H9 (cell line): Measurements from ENCODE around the gene PPP2R5E. TPM values are rescaled to one million over a fixed set of nuclear protein-coding genes. Genes with fewer than 3 reads are reported as not detected.

Experiments used
- DNase-seq: peaks from one replicate; pipeline ENCODE4 v3.0.0-alpha.2; 2017
- H2AFZ ChIP-seq: one replicate; pipeline ENCODE4 v1.6.1; 2013; ENCODE audit warnings: mild to moderate bottlenecking, low read length, control low read depth, moderate library complexity
- H2AK5ac ChIP-seq: 2 replicates; pipeline ENCODE4 v1.6.1; 2013; ENCODE audit warnings: low read length, control low read depth, mixed read lengths; ENCODE audit not compliant: insufficient read length
- H2BK120ac ChIP-seq: one replicate; pipeline ENCODE4 v1.6.1; 2013; ENCODE audit warnings: low read depth, mild to moderate bottlenecking, low read length, control low read depth, inconsistent platforms; ENCODE audit not compliant: poor library complexity, severe bottlenecking
- H2BK12ac ChIP-seq: 2 replicates; pipeline ENCODE4 v1.6.1; 2013; ENCODE audit warnings: low read length, control low read depth, mixed read lengths, low read depth; ENCODE audit not compliant: insufficient read length
- H2BK15ac ChIP-seq: 2 replicates; pipeline ENCODE4 v1.6.1; 2013; ENCODE audit warnings: low read depth, low read length, control low read depth
- H2BK20ac ChIP-seq: one replicate; pipeline ENCODE4 v1.6.1; 2013; ENCODE audit warnings: low read depth, mild to moderate bottlenecking, low read length, control low read depth, inconsistent platforms; ENCODE audit not compliant: poor library complexity, severe bottlenecking
- H2BK5ac ChIP-seq: 2 replicates; pipeline ENCODE4 v1.6.1; 2013; ENCODE audit warnings: low read length, control low read depth, mixed read lengths; ENCODE audit not compliant: insufficient read length
- H3K14ac ChIP-seq: 2 replicates; pipeline ENCODE4 v1.6.1; 2013; ENCODE audit warnings: low read length, control low read depth; ENCODE audit not compliant: insufficient read depth
- H3K18ac ChIP-seq: 2 replicates; pipeline ENCODE4 v1.6.1; 2013; ENCODE audit warnings: low read depth, mild to moderate bottlenecking, mixed read lengths, low read length, control low read depth; ENCODE audit not compliant: insufficient read length
- H3K23ac ChIP-seq: 2 replicates; pipeline ENCODE4 v1.6.1; 2013; ENCODE audit warnings: low read length, control low read depth, mixed read lengths, low read depth; ENCODE audit not compliant: insufficient read length
- H3K23me2 ChIP-seq: 2 replicates; pipeline ENCODE4 v1.6.1; 2013; ENCODE audit warnings: low read depth, mild to moderate bottlenecking, mixed read lengths, low read length, control low read depth; ENCODE audit not compliant: insufficient read length, poor library complexity, severe bottlenecking
- H3K27ac ChIP-seq: 2 replicates; pipeline ENCODE4 v1.5.1; 2013; ENCODE audit warnings: low read length, control low read depth, mixed read lengths, low read depth; ENCODE audit not compliant: insufficient read length
- H3K27me3 ChIP-seq: 2 replicates; pipeline ENCODE4 v1.6.1; 2013; ENCODE audit warnings: low read length, control low read depth, inconsistent platforms; ENCODE audit not compliant: insufficient read depth
- H3K4ac ChIP-seq: 2 replicates; pipeline ENCODE4 v1.6.1; 2013; ENCODE audit warnings: low read depth, mild to moderate bottlenecking, control low read depth, inconsistent platforms, low read length, moderate library complexity
- H3K4me1 ChIP-seq: 2 replicates; pipeline ENCODE4 v1.6.1; 2013; ENCODE audit warnings: low read length, control low read depth, inconsistent platforms; ENCODE audit not compliant: insufficient read depth
- H3K4me2 ChIP-seq: 2 replicates; pipeline ENCODE4 v1.6.1; 2013; ENCODE audit warnings: low read length, control low read depth, mixed read lengths; ENCODE audit not compliant: insufficient read length, insufficient read depth
- H3K56ac ChIP-seq: 2 replicates; pipeline ENCODE4 v1.6.1; 2013; ENCODE audit warnings: low read depth, mild to moderate bottlenecking, mixed read lengths, low read length, control low read depth; ENCODE audit not compliant: insufficient read length
- H3K79me1 ChIP-seq: 2 replicates; pipeline ENCODE4 v1.6.1; 2013; ENCODE audit warnings: low read depth, mild to moderate bottlenecking, moderate library complexity, low read length, control low read depth, inconsistent platforms; ENCODE audit not compliant: insufficient read depth, poor library complexity, severe bottlenecking
- H3K79me2 ChIP-seq: 2 replicates; pipeline ENCODE4 v1.6.1; 2013; ENCODE audit warnings: low read length, control low read depth, inconsistent platforms; ENCODE audit not compliant: insufficient read depth
- H3K9ac ChIP-seq: 2 replicates; pipeline ENCODE4 v1.6.1; 2013; ENCODE audit warnings: low read length, control low read depth, mixed read lengths; ENCODE audit not compliant: insufficient read length; ENCODE audit errors: extremely low read depth
- H3K9me3 ChIP-seq: one replicate; pipeline ENCODE4 v1.6.1; 2013; ENCODE audit warnings: low read depth, low read length, inconsistent platforms; ENCODE audit not compliant: control insufficient read depth
- H3T11ph ChIP-seq: one replicate; pipeline ENCODE4 v1.6.1; 2013; ENCODE audit warnings: mild to moderate bottlenecking, low read length, control low read depth, inconsistent platforms
- H4K20me1 ChIP-seq: one replicate; pipeline ENCODE4 v1.6.1; 2013; ENCODE audit not compliant: control insufficient read depth, insufficient read length, insufficient read depth
- H4K5ac ChIP-seq: 2 replicates; pipeline ENCODE4 v1.6.1; 2013; ENCODE audit warnings: low read depth, mild to moderate bottlenecking, mixed read lengths, low read length, control low read depth; ENCODE audit not compliant: insufficient read length
- H4K8ac ChIP-seq: replicated peaks from 2 replicates; pipeline ENCODE4 v1.6.1; 2013; ENCODE audit warnings: low read length, control low read depth, mixed read lengths, low read depth; ENCODE audit not compliant: insufficient read length
- H4K91ac ChIP-seq: 2 replicates; pipeline ENCODE4 v1.6.1; 2013; ENCODE audit warnings: low read depth, mild to moderate bottlenecking, moderate library complexity, mixed read lengths, low read length, control low read depth; ENCODE audit not compliant: insufficient read length
- H3K27ac Mint-ChIP-seq, 3 experiments: 2 replicates in 2 of 3; 3 replicates in 1 of 3; pipeline ENCODE4 v1.8.0; 2020 to 2021; ENCODE audit warnings: mixed read lengths in 3 of 3, mild to moderate bottlenecking in 1 of 3, moderate library complexity in 1 of 3
- H3K27me3 Mint-ChIP-seq: 2 replicates; pipeline ENCODE4 v1.8.0; 2021; ENCODE audit warnings: low read depth, mild to moderate bottlenecking, moderate library complexity, mixed read lengths
- H3K36me3 Mint-ChIP-seq, 3 experiments: 2 replicates in 2 of 3; 3 replicates in 1 of 3; pipeline ENCODE4 v1.8.0; 2020 to 2021; ENCODE audit warnings: low read depth in 3 of 3, mixed read lengths in 3 of 3; ENCODE audit not compliant: insufficient read depth in 1 of 3
- H3K4me1 Mint-ChIP-seq, 2 experiments: 2 replicates each; pipeline ENCODE4 v1.8.0; 2020; ENCODE audit warnings: mixed read lengths in 2 of 2
- H3K4me3 Mint-ChIP-seq, 2 experiments: 2 replicates in 1 of 2; 3 replicates in 1 of 2; pipeline ENCODE4 v1.8.0; 2020 to 2021; ENCODE audit warnings: mild to moderate bottlenecking in 2 of 2, mixed read lengths in 2 of 2, moderate library complexity in 1 of 2
- H3K9me3 Mint-ChIP-seq, 2 experiments: 2 replicates in 1 of 2; 3 replicates in 1 of 2; pipeline ENCODE4 v1.8.0; 2020; ENCODE audit warnings: mild to moderate bottlenecking in 2 of 2, mixed read lengths in 2 of 2, moderate library complexity in 1 of 2
- WGBS: extraction: QIAGEN DNeasy Blood & Tissue Kit; methylation state at CpG from one replicate; pipeline ENCODE4 v1.1.7; 2013; ENCODE audit warnings: missing lambda C conversion rate, low lambda C conversion rate, mixed read lengths; ENCODE audit not compliant: insufficient read length; ENCODE audit errors: extremely low coverage; 5-methylcytosine and 5-hydroxymethylcytosine counted together
- total RNA-seq: library from RNA; stranded (reverse); gene quantifications from 2 replicates; pipeline ENCODE4 v1.2.1, GENCODE V29; 2021
- TF ChIP-seq, protein P1 (sequence below): fragments of 200-600 bp; sonication (generic); conservative IDR thresholded peaks from 3 replicates; pipeline ENCODE4 v1.8.0; 2021; ENCODE audit warnings: antibody characterized with exemption, mild to moderate bottlenecking

The PPP2R5E gene
- total RNA-seq, 1 experiment from 2014 or later, result 65.8 TPM

GRCh38 chr14:63459738-63460137, 83.4 kb downstream of the PPP2R5E start:
- Histone ChIP-seq H2AFZ (no peak overlapping the region), H3K79me1 (no peaks in the 10 kb centered on the region), H3K79me2 (peaks cover 4% of the 10 kb centered on the region; the same call in 1 of the 2 replicates), H2BK120ac (no peak overlapping the region), H3K4me2 (no peak overlapping the region), H3K27ac (no peak overlapping the region), H4K8ac (no peak overlapping the region), H2AK5ac (no peak overlapping the region), H3K23ac (no peak overlapping the region), H3T11ph (no peak overlapping the region), H2BK5ac (no peak overlapping the region), H4K5ac (no peak overlapping the region), H3K23me2 (no peaks in the 10 kb centered on the region), H4K91ac (no peak overlapping the region), H4K20me1 (no peaks in the 10 kb centered on the region), H3K27me3 (no peaks in the 10 kb centered on the region), H3K18ac (no peak overlapping the region), H3K4me1 (no peaks in the 10 kb centered on the region; the same call in 1 of the 2 replicates), H3K9me3 (no peaks in the 10 kb centered on the region), H2BK12ac (no peak overlapping the region), H2BK20ac (no peak overlapping the region), H2BK15ac (no peak overlapping the region), H3K9ac (no peak overlapping the region), H3K14ac (no peak overlapping the region), H3K56ac (no peak overlapping the region), H3K4ac (no peak overlapping the region)
- no CpG with 5 or more reads among the region's 6 CpGs for WGBS
- H3K36me3 Mint-ChIP-seq, result peaks cover 5 to 7% (median 5%) of the 10 kb centered on the region in 3 experiments; a peak in 6 of 7 replicates
- H3K4me3 Mint-ChIP-seq, result no peak overlapping the region
- peaks cover 15 to 17% of the 10 kb centered on the region in 2 experiments for H3K4me1 Mint-ChIP-seq
- no peaks in the 10 kb centered on the region for H3K27me3 Mint-ChIP-seq
- TF ChIP-seq, protein P1, sequence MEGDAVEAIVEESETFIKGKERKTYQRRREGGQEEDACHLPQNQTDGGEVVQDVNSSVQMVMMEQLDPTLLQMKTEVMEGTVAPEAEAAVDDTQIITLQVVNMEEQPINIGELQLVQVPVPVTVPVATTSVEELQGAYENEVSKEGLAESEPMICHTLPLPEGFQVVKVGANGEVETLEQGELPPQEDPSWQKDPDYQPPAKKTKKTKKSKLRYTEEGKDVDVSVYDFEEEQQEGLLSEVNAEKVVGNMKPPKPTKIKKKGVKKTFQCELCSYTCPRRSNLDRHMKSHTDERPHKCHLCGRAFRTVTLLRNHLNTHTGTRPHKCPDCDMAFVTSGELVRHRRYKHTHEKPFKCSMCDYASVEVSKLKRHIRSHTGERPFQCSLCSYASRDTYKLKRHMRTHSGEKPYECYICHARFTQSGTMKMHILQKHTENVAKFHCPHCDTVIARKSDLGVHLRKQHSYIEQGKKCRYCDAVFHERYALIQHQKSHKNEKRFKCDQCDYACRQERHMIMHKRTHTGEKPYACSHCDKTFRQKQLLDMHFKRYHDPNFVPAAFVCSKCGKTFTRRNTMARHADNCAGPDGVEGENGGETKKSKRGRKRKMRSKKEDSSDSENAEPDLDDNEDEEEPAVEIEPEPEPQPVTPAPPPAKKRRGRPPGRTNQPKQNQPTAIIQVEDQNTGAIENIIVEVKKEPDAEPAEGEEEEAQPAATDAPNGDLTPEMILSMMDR, result no peak
- H3K27ac Mint-ChIP-seq, result no peak overlapping the region
- no peaks in the 10 kb centered on the region for H3K9me3 Mint-ChIP-seq
- DNase-seq, result no peak
